ENCODE data around the gene IL20RB. TPM values are rescaled to one million over a fixed set of nuclear protein-coding genes. Genes with fewer than 3 reads are reported as not detected.

Gene IL20RB
- total RNA-seq, 4 donors from 2014 or later: 1.1 to 4.4 (median 2.3) TPM

GRCh38 chr3:137046747-137047146 lies 89.0 kb downstream of the IL20RB start:
- ATAC-seq (ENCODE audit: low FRiP score) (no peak), DNase-seq (ENCODE audit: low spot score) (no peak)
- TF ChIP-seq CTCF (IDR thresholded peaks at IDR 0.05): no peak

- ATAC-seq (ENCODE audit: low FRiP score) (no peak), DNase-seq (ENCODE audit: low spot score) (no peak)
- no peak for TF ChIP-seq CTCF (IDR thresholded peaks at IDR 0.05)
Measured at GRCh38 chr3:137047240-137047639, 89.5 kb downstream of the IL20RB start.

- no peak for ATAC-seq (ENCODE audit: low FRiP score)
- TF ChIP-seq CTCF (IDR thresholded peaks at IDR 0.05): no peak
Measured at GRCh38 chr3:137050281-137050680, 92.5 kb downstream of the IL20RB start.

GRCh38 chr3:137052298-137052697 lies 94.5 kb downstream of the IL20RB start:
- TF ChIP-seq CTCF (IDR thresholded peaks at IDR 0.05): no peak
- DNase-seq (ENCODE audit: low spot score) (no peak), ATAC-seq (ENCODE audit: low FRiP score) (no peak)

More at GRCh38 chr3:137050281-137050680, 92.5 kb downstream of the IL20RB start:
- DNase-seq (ENCODE audit: low spot score): no peak

Other genes starting within 250 kb of the IL20RB start
- 10 to 100 TPM; 37.6 to 57.5 (median 41.6) TPM for gene STAG1, start 205.6 kb upstream of the IL20RB start, total RNA-seq
- 10 to 100 TPM in 3 of 4 donors, 1 to 10 TPM in 1; 9.1 to 27.8 (median 11.6) TPM for gene SLC35G2, start 138.9 kb upstream of the IL20RB start, total RNA-seq
- gene NCK1, start 95.8 kb upstream of the IL20RB start, total RNA-seq: 10 to 100 TPM; 34.9 to 57.7 (median 50.8) TPM